K562 (cell line): ENCODE measurements around the gene KCNJ10. TPM values are rescaled to one million over a fixed set of nuclear protein-coding genes. Genes with fewer than 3 reads are reported as not detected.

ENCODE experiments used
- CAMTA2 ChIP-seq: fragments of 250-450 bp; sonication (Bioruptor Pico); conservative IDR thresholded peaks from 2 replicates; pipeline ENCODE4 v1.5.1; 2022
- CBFA2T3 ChIP-seq: fragments of 450-650 bp; IDR thresholded peaks from 2 replicates; pipeline ENCODE4 v1.6.1; 2017
- CBX8 ChIP-seq: fragments of 200-600 bp; sonication (generic); IDR thresholded peaks from 2 replicates; pipeline ENCODE4 v1.6.1; 2012; ENCODE audit warnings: borderline replicate concordance, mixed run types, low read depth, mild to moderate bottlenecking, moderate library complexity, mixed read lengths, low read length, control low read depth, inconsistent platforms; ENCODE audit not compliant: poor library complexity, severe bottlenecking; ENCODE audit errors: extremely low read depth
- HES1 ChIP-seq: fragments of 450-650 bp; IDR thresholded peaks from 2 replicates; pipeline ENCODE4 v1.6.1; 2016; ENCODE audit warnings: low read depth, mild to moderate bottlenecking, moderate library complexity
- KLF10 ChIP-seq: fragments of 250-450 bp; sonication (Bioruptor Pico); IDR thresholded peaks from 2 replicates; pipeline ENCODE4 v1.6.1; 2021; ENCODE audit warnings: matching md5 sums
- KLF16 ChIP-seq: IDR thresholded peaks from 2 replicates; pipeline ENCODE4 v1.6.1; 2016; ENCODE audit warnings: antibody characterized with exemption
- MIER1 ChIP-seq: fragments of 450-650 bp; IDR thresholded peaks from 2 replicates; pipeline ENCODE4 v1.6.1; 2016; ENCODE audit warnings: antibody characterized with exemption, mild to moderate bottlenecking, low read depth
- NBN ChIP-seq: fragments of 450-650 bp; IDR thresholded peaks from 2 replicates; pipeline ENCODE4 v1.6.1; 2016; ENCODE audit warnings: low read depth, mild to moderate bottlenecking
- NR2C2 ChIP-seq, 2 experiments: fragments of 200-800 bp in 1 of 2; sonication (Bioruptor generic) in 1 of 2; sonication (generic) in 1 of 2; formaldehyde crosslinking in 1 of 2; IDR thresholded peaks; 2 replicates each; pipeline versions ENCODE4 v1.6.1 to v1.8.0; 2016 to 2022; ENCODE audit warnings: mild to moderate bottlenecking in 1 of 2, missing compliant biosample characterization in 1 of 2, missing genetic modification characterization in 1 of 2, missing genetic modification reagents in 1 of 2
- PRDM10 ChIP-seq: fragments of 450-650 bp; IDR thresholded peaks from 2 replicates; pipeline ENCODE4 v1.6.1; 2018; ENCODE audit not compliant: partially characterized antibody
- RBBP5 ChIP-seq: fragments of 200-600 bp; sonication (generic); IDR thresholded peaks from 2 replicates; pipeline ENCODE4 v1.6.1; 2012; ENCODE audit warnings: borderline replicate concordance, mild to moderate bottlenecking, low read length, control low read depth, inconsistent platforms; ENCODE audit not compliant: insufficient read depth, poor library complexity, severe bottlenecking
- SAP30 ChIP-seq: fragments of 200-600 bp; sonication (generic); IDR thresholded peaks from 2 replicates; pipeline ENCODE4 v1.6.1; 2012; ENCODE audit warnings: borderline replicate concordance, low read depth, mild to moderate bottlenecking, moderate library complexity, low read length, control low read depth, inconsistent platforms; ENCODE audit not compliant: insufficient read depth, poor library complexity, severe bottlenecking
- TEAD4 ChIP-seq, 2 experiments: sonication (generic) in 1 of 2; formaldehyde crosslinking in 1 of 2; IDR thresholded peaks; 2 replicates each; pipeline versions ENCODE4 v1.6.1 to v1.8.0; 2012 to 2022; ENCODE audit warnings: borderline replicate concordance in 1 of 2, inconsistent platforms in 1 of 2, low read length in 1 of 2, mild to moderate bottlenecking in 1 of 2, missing genetic modification reagents in 1 of 2
- ZC3H4 ChIP-seq: sonication (generic); formaldehyde crosslinking; IDR thresholded peaks from 2 replicates; pipeline ENCODE4 v1.9.0; 2021; ENCODE audit warnings: missing genetic modification reagents, borderline replicate concordance
- ZKSCAN8 ChIP-seq: fragments of 200-800 bp; sonication (Bioruptor generic); IDR thresholded peaks from 2 replicates; pipeline ENCODE4 v1.6.1; 2016; ENCODE audit warnings: missing genetic modification characterization, missing compliant biosample characterization
- ZNF12 ChIP-seq: sonication (generic); formaldehyde crosslinking; IDR thresholded peaks from 2 replicates; pipeline ENCODE4 v1.4.0; 2020; ENCODE audit warnings: mild to moderate bottlenecking, missing genetic modification reagents
- ZNF165 ChIP-seq: fragments of 250-450 bp; sonication (Bioruptor Pico); IDR thresholded peaks from 2 replicates; pipeline ENCODE4 v1.4.0; 2020; ENCODE audit warnings: borderline replicate concordance
- ZNF174 ChIP-seq: fragments of 250-450 bp; sonication (Bioruptor Pico); IDR thresholded peaks from 2 replicates; pipeline ENCODE4 v1.4.0; 2020; ENCODE audit warnings: mild to moderate bottlenecking
- ZNF668 ChIP-seq: fragments of 250-450 bp; sonication (Bioruptor Pico); IDR thresholded peaks from 2 replicates; pipeline ENCODE4 v1.8.0; 2022; ENCODE audit warnings: mild to moderate bottlenecking, inconsistent platforms
- ZNF79 ChIP-seq: fragments of 250-450 bp; sonication (Bioruptor Pico); IDR thresholded peaks from 2 replicates; pipeline ENCODE4 v1.4.0; 2020; ENCODE audit warnings: low read depth, mild to moderate bottlenecking, moderate library complexity
- polyA plus RNA-seq, 8 experiments: library from polyadenylated mRNA; depleted of rRNA in 4 of 8; stranded (reverse) in 5 of 8; unstranded in 3 of 8; fragments of >200 nt; fragmentation: Nextera tagmentation in 2 of 8; fragmentation: Illumina TruSeq in 1 of 8; extraction: Ambion mirVana in 2 of 8; extraction: Trizol in 1 of 8; gene quantifications; 2 replicates each; pipeline versions ENCODE4 v1.2.1 to v1.2.3, GENCODE V29; 2011 to 2014; ENCODE audit warnings: inconsistent platforms in 1 of 8, missing spikeins in 1 of 8
- total RNA-seq, 7 experiments: library from RNA; depleted of rRNA in 6 of 7; stranded (reverse); fragments of >200 nt in 6 of 7; fragmentation: Illumina TruSeq in 2 of 7; extraction: Trizol in 2 of 7; gene quantifications; 2 replicates each; pipeline versions ENCODE4 v1.2.1 to v1.2.3, GENCODE V29; 2011 to 2021; ENCODE audit warnings: low replicate concordance in 1 of 7
- TF ChIP-seq, protein P1 (sequence below): fragments of 250-450 bp; sonication (Bioruptor Pico); IDR thresholded peaks from 2 replicates; pipeline ENCODE4 v1.4.0; 2020; ENCODE audit warnings: mild to moderate bottlenecking, moderate library complexity

The KCNJ10 gene
- total and polyA plus RNA-seq, 9 of the 15 experiments (the other 6 are each of a cell fraction or from before 2014, with no cell fraction given) = 0.06 to 0.11 TPM; not detected in 7

- peak; percentile 43 for TF ChIP-seq PRDM10
- TF ChIP-seq CAMTA2 (CRISPR knock-in tag) = no peak
- no peak for TF ChIP-seq NR2C2 (CRISPR knock-in tag; IDR thresholded peaks at IDR 0.05)
- TF ChIP-seq NR2C2 (tag; IDR thresholded peaks at IDR 0.05) = peak; percentile 34; the same call in 1 of the 2 replicates
- TF ChIP-seq ZNF668 (CRISPR knock-in tag) = no peak
- no peak for TF ChIP-seq ZNF79
- no peak for TF ChIP-seq CBX8
- TF ChIP-seq MIER1 = no peak
- peak; percentile 93 for TF ChIP-seq RBBP5
- no peak for TF ChIP-seq ZKSCAN8 (CRISPR knock-in tag)
- TF ChIP-seq, protein P1, sequence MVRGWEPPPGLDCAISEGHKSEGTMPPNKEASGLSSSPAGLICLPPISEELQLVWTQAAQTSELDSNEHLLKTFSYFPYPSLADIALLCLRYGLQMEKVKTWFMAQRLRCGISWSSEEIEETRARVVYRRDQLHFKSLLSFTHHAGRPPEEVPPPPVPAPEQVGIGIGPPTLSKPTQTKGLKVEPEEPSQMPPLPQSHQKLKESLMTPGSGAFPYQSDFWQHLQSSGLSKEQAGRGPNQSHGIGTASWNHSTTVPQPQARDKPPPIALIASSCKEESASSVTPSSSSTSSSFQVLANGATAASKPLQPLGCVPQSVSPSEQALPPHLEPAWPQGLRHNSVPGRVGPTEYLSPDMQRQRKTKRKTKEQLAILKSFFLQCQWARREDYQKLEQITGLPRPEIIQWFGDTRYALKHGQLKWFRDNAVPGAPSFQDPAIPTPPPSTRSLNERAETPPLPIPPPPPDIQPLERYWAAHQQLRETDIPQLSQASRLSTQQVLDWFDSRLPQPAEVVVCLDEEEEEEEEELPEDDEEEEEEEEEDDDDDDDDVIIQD = no peak
- no peak for TF ChIP-seq NBN
- TF ChIP-seq KLF10 = no peak
- TF ChIP-seq ZNF174 = no peak
- no peak for TF ChIP-seq KLF16
- no peak for TF ChIP-seq HES1
- no peak for TF ChIP-seq ZNF165 (CRISPR knock-in tag)
- TF ChIP-seq SAP30 = peak; percentile 30
- no peak for TF ChIP-seq CBFA2T3
- no peak; the same call in 1 of the 2 replicates for TF ChIP-seq TEAD4 (IDR thresholded peaks at IDR 0.05; ENCODE audit: low read length)
- TF ChIP-seq TEAD4 (CRISPR knock-in tag; IDR thresholded peaks at IDR 0.05; ENCODE audit: borderline replicate concordance) = no peak
- no peak for TF ChIP-seq ZC3H4 (CRISPR knock-in tag)
- TF ChIP-seq ZNF12 (CRISPR knock-in tag) = peak; percentile 19; the same call in 1 of the 2 replicates
These were observed 38.4 kb downstream of the KCNJ10 start, which contains the start of gene PIGM (continued) for GRCh38 chr1:160031365-160032164.
